Stimulated activated CD8-positive, alpha-beta memory T cell treated with anti-CD3 and anti-CD28 coated beads, Interleukin-12 subunit alpha, Interleukin-12 subunit beta, amount 100 ng/mL, for 4 hours (primary cell): ENCODE results near the gene CNNM1.

Experiments
- DNase-seq: peaks from one replicate; pipeline ENCODE4 v3.0.0-alpha.2; 2020; ENCODE audit warnings: low read depth

The CNNM1 gene

DNA sequence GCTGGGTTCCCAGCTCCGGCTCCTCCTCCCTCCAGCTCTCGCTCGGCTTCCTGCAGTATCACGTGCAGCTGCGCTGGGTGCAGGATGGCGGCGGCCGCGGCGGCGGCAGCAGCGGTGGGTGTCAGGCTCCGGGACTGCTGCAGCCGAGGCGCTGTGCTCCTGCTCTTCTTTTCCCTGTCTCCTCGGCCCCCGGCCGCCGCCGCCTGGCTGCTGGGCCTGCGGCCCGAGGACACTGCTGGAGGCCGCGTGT, at the start of gene CNNM1:
Gene CNNM1 (plus strand): TSS at position 53 of the 250 bp plus-strand sequence. CDS start 32 bp downstream, at position 85.
- DNase-seq = no peak

DNA sequence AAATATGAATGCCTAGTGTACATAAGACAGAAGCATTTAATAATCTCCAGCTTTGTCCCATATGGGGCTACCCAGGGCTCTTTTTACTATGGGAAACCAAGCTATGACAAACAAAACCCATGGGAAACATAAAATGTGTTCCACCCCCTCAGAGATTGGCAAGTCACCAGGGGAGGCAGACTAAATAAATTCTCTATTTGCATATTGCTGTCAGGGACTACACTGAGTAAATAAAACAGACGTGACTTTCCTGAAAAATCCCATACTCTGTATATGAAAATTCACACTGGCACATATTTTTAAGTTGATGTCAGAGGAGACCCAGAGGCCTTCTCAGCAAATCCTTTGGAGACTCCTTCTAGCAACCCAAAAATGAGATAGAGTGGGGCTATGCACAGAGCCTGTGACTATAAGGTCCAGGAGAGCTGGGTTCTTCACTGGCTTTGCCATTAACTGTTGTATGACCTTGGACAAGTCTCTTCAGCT, 49.5 kb upstream of the CNNM1 start:
- DNase-seq = no peak

DNA sequence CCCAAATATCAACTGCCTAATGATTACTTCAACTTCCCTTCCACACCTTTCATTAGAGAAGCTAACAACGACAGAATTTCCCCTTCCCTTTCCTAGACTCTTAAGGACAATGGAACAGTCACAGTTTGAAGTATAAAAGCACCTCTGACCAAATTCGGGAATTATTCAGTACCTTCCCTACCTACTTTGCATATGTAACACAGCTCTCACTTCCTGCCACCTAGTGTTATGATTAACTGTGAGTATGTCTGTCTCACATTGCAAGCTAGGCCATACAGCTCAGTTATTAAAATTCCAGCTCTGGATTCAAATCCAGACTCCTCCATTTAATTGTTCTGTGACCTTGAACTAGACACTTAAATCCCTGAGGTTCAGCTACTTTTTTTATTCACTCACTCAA, 48.7 kb upstream of the CNNM1 start:
- DNase-seq = no peak

DNA sequence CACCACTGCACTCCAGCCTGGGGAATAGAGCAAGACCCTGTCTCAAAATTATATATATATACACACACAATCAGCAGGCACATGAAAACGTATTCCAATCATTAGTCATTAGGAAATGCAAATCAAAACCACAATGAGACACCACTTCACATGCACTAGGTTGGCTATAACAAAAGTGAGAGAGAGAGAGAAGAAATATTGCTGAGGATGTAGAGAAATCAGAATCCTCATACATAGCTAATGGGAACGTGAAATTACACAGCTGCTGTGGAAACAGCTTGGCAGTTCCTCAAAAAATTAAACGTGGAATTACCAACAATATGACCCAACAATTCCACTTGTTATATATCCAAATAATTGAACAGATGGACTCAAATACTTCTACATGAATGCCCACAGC, 43.3 kb upstream of the CNNM1 start:
- DNase-seq = no peak

DNA sequence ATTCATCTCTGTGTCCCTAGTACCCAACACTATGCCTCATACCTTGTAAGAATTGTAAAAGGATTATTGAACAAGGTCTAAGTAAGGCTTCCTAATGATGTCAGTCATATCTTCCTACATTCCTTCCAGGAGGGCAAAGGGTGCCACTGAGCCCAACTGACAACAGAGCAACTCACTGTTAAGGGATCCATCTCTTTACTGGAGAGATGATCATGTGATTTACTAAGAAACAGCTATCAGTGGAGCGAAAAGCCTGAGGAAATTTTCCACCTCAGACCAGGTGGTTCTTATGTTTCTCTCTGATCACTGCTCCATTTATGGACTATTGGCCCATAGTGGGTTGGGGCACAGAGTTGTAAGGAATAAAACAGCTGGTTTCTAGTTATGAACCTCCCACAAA, 38.9 kb upstream of the CNNM1 start:
- no peak for DNase-seq

DNA sequence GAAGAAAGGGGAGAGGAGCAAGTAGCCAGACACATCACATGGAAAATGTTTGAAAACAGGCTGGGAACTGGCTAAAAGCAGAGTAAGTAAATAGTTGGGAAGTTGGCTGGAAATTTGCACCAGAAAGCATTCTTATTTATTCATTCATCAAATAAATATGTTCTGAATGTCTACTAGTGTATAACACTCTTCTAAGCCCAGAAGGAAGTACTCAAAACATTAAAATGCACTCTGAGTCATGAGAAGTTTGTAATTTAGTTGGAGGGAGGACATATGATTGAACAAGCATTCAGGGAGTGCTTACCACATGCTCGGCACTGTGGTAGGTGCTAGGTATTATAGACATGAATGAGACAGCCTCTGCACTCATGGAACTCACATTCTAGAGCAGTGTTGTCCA, 37.0 kb upstream of the CNNM1 start:
- no peak for DNase-seq

DNA sequence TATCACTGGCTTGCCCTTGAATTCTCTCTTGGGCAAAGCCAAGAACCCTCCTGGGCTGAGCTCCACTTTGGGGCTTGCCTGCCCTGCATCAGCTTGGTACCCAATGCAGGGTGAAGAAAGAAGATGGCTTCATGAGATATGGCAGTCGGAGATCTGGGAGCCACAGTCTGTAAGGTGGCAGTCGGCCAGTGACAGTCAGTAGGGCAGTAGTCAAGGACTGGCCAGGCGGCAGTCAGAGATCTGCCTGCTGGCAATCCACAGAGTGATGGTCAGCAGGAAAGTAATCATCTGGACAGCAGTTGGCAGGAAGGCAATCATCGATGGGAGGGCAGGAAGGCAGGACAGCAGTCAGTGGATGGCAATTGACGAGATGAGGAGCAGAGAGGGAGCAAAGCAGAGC, 32.6 kb upstream of the CNNM1 start:
- no peak for DNase-seq

DNA sequence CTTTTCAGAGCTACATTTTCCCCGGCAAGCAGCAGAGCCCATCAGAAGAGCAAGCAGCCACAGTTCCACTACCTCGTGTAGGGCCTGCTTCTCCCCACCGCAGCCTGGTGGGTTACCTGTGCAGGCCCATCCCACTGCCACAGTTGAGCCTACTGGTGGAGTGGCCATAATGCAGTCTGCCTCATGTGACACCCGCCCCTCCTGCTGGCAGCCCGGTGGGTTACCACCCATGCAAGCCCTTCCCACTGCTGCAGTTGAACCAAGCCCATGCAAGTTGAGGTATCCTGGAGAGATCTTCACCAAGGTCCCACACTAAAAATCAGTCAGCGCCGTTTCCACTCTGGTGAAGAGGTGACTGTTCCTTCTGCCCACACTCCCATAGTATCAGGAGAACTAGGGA, 32.1 kb upstream of the CNNM1 start:
- DNase-seq = no peak

DNA sequence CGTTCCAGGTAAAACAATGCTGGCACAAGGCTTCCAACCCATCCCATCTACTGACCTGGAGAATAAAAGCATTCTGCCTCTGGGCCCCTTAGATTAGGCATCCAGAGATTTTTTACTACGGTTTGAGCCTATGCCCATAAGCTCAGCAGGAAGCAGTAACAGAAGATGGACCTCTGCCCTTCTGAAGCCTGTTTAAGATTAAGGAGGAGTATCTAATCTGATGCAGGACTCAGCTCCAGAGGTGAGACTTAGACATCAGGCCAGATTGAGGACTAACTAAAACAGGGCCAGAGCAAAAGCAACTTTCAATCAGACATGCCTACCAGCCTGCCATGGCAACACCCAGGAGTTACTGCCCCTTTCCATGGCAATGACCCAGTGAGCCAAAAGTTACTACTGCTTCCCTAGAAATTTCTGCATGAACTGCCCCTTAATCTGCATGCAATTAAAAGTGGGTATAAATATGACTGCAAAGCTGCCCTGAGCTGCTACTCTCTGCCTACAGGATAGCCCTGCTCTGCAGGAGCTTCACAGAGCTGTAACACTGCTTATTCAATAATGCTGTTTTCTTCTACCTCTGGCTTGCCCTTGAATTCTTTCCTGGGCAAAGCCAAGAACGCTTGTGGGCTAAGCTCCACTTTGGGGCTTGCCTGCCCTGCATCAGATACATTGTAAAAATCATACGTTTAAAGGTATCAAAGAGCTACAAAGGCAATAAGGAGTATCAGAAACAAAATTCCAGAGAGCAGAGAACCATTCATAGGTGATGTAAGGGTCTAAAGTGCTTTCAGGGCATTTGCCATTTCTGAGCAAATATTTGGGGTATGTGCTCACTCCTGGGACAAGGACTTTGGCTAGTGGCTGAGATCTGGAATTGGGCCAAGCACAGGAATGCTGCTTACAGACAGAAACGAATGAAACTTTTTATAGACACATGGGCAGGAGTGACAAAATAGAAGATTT, 25.0 kb upstream of the CNNM1 start:
- DNase-seq = no peak

DNA sequence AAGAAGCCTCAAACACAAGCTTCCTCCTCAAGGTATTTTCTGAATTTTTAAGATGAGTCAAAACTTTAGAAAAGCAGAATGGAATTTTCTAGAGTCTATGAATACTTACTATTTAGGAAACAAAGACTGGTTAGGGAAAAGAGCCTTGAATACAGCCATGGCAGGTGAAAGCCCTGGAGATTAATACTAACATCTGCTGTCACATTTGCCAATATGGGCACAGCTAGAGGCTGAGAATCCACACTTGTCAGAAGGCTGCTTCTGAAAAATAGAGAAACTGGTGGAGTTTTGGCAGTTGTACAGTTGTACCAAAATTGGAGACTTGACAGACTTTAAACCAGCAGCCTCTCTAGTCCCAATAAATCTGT, 24.3 kb upstream of the CNNM1 start:
- DNase-seq = no peak

DNA sequence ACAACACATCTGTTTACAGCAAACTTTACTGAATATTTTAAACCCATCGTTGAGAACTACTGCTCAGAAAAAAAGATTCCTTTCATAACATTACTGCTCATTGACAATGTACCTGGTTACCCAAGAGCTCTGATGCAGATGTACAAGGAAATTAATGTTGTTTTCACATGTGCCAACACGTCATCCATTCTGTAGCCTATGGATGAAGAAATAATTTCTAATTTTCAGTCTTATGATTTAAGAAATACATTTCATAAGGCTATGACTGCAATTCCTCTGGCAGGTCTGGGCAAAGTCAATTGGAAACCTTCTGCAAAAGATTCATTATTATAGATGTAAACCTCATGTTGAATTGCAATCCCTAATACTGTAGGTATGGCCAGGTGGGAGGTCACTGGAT, 16.7 kb upstream of the CNNM1 start:
- DNase-seq = no peak

DNA sequence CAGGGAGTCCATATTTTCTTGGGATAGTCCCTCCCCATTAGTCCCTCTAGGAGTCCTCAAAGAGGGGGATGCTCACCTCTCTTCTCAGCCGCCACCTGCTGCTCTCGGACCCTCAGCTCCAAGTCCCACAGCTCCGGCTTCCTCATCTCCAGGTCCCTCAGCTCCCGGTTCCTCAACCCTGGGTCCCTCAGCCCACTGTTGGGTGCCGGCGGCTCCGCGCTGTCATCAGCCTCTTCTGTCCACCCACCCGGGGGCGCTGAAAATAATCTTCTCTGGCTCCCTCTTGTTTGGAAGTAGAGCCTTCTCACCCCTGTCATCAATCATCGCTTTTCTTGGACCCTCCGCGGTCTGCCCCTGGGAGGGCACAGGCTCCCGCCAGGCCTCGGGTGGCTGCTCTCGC, 13.3 kb upstream of the CNNM1 start:
- DNase-seq = no peak

DNA sequence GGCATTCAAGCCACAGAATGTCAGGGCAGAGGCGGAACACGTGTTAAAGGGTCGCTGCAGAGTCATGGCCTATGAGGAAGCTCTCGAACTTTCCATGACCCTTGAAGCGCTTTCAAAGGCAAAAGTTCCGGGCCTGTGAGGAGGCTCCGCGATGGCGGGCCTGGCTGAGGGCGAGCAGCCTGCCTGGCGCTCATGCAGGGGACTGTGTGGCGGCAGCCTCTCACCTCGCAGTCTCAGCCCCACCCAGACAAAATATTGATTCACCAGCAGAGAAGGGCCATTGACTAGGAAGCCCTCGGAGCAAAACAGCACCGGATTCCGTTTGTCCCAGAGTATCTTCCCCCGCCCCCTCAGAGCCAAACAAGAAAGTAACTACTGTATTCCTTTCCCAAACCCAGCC, 12.8 kb upstream of the CNNM1 start:
- no peak for DNase-seq

DNA sequence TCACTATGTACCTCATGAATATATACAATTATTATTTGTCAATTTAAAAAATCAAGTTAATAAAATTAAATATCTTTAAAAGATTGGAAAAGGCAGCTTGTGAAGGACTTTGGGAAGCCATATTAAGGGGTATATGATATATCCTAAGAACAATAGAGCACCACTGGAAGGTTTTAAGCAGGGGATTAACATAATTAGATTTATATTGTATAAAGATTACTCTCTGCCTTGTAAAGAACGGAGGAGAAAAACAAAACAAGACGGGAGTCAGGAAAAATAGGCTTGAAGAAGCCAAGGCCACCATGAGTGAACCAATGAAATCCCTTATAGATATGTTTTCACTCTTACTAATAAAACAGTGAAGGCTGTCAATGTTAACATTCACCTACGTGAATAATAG, 11.1 kb upstream of the CNNM1 start:
- DNase-seq = no peak

DNA sequence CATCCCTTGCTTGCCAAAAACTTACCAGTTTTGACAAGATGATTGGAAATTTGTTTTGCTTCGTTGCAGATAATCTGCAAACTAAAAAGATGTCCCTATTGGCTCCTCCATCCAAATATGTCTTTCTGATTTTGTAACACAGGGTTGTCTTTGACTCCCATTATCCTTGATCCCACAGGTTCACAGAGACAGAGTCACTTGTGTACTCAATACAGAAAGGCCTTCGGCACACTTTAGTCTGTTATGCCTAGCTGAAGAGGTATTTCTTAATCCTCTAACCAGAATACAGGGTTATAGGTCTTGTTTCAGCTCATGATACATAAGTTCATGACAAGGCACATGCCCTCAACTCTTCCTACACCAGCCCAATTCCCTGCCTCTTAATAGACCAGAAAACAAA, 10.7 kb upstream of the CNNM1 start:
- no peak for DNase-seq

DNA sequence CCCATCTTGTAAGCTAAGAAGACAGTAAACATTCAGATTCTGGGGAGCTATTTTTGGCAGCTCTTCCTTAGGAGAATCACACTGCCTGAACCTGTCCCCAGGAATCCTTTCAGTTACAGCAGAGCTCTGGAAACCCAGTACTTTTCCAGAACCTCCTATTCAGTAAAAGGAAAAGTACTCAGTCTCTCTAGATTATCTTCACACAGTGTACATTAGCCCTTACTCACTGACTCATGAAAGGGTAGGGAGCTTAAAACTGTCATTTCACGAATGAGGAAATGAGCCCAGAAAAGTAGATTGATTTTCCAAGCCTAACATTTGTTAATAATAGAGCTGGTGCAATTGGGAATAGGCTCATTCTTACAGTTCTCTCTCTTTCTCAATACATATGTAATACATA, 3.9 kb upstream of the CNNM1 start:
- DNase-seq = no peak

DNA sequence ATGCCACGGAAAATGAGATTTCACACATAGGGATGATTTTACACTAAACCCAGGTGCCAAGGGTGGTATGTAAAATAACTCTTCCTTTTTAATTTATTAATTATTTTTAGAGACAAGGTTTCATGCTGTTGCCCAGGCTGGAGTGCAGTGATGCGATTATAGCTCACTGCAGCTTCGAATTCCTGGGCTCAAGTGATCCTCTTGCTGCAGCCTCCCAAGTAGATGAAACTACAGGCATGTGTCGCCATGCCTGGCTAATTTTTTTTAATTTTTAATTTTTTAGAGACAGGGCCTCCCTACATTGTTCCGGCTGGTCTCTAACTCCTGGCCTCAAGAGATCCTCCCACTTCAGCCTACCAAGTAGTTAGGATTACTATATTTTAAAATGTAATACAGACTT, 2.3 kb upstream of the CNNM1 start:
- DNase-seq = no peak

DNA sequence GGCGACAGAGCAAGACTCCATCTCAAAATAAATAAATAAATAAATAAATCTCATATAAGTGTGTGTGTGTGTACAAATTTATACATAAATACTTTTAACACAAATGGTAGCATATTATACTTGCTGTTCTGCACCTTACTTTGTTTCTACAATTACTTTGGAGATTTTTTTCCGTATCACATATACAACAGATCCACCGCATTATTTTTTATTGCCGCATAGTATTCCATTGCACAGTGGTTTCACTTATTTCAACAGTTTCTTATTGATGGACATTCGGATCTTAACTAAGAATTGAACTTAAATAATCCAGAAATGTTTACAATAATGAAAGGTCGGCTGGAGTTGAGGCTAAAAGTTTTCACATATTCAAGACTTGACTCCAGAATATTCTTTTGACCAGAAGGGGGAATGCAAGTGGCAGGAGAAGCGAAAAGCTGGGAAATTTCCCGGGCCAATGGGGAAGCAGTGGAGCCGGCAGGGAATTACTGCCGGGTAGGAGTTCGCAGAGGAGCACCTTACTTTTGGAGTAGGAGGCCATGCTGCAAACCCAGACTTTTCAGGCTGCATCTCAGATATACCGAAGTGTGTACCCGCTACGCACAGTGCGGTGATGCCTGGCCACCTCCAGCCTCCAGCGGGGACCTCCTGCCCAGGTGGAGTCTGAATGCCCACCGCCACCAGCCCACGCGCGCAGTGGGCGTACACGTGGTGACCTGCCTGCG, 415 bp upstream of the CNNM1 start:
- no peak for DNase-seq

DNA sequence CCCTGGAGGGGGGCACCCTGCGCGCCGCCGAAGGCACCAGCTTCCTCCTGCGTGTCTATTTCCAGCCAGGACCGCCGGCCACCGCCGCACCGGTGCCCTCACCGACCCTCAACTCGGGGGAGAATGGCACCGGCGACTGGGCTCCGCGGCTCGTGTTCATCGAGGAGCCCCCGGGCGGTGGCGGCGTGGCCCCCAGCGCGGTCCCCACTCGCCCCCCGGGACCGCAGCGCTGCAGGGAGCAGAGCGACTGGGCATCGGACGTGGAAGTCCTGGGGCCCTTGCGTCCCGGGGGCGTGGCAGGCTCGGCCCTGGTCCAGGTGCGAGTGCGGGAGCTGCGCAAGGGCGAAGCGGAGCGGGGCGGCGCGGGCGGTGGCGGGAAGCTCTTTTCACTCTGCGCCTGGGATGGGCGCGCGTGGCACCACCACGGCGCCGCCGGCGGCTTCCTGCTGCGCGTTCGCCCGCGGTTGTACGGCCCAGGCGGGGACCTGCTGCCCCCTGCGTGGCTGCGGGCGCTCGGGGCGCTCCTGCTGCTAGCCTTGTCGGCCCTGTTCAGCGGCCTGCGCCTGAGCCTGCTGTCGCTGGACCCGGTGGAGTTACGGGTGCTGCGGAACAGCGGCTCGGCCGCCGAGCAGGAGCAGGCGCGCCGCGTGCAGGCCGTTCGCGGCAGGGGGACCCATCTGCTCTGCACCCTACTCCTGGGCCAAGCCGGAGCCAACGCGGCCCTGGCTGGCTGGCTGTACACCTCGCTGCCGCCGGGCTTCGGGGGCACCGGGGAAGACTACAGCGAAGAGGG, 594 bp downstream of the CNNM1 start:
- DNase-seq = no peak

DNA sequence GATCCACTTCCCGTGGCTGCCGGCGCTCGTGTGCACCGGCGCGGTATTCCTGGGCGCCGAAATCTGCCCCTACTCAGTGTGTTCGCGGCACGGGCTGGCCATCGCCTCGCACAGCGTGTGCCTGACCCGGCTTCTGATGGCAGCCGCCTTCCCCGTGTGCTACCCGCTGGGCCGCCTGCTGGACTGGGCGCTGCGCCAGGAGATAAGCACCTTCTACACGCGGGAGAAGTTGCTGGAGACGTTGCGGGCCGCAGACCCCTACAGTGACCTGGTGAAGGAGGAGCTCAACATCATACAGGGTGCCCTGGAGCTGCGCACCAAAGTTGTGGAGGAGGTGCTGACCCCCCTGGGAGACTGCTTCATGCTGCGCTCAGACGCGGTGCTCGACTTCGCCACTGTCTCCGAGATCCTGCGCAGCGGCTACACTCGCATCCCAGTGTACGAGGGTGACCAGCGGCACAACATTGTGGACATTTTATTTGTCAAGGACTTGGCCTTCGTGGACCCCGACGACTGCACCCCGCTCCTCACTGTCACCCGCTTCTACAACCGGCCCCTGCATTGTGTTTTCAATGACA, 1.3 kb downstream of the CNNM1 start:
- DNase-seq = no peak

DNA sequence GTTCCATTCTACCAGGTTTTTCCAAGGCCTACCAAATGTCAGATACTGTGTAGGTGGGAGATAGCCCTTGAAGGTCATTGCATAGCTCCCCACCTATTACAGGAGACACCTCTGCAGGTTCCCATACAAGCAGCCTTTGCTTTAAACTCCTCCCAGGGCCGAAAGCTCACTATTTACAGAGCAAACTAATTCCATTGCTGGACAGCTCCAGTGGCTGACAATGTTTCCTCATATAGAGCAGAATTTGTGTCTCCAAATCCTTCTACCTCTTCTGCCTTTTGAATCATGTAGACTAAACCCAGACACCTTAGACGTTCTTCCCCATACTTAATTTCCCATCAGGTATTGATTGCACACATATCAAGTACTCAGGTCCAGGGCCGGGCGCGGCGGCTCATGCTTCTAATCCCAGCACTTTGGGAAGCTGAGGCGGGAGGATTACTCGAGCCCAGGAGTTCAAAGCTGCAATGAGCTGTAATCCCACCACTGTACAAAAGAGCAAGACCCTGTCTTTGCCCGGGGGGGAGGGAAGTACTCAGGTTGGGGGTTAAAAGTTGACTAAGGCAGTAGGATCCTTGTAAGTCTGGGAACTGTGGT, 2.1 kb downstream of the CNNM1 start:
- no peak for DNase-seq

DNA sequence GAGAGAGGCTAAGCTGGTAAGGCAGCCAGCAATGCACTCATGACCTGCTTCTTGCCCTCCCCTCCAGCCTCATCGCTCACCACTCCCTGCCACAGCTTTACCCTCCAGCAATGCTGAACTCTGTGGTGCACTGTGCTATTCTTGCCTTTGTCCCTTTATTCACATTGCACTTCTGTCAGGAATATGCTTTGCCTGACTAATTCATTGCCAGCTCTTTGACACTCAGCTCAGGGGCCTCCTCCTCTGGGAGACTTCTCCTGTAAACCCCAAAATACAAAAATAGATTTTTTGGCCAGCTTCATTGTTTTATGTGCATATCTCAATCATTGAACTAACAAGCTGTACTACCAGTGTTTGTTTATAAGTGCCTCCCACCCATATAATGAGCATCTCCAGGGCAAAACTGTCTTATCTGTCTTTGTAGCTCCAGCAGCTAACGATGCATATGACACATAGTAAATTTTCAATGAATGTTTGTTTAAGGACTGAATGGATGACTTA, 8.2 kb downstream of the CNNM1 start:
- DNase-seq = no peak
